Gastrocnemius medialis (tissue), 4 donors: Measurements from ENCODE around the gene THSD7A.

Experiments used
- CTCF ChIP-seq, 5 experiments: fragments of 450-650 bp in 3 of 5; fragments of 200-600 bp in 2 of 5; sonication (generic) in 2 of 5; IDR thresholded peaks in 4 of 5; conservative IDR thresholded peaks in 1 of 5; 1 replicate in 4 of 5; 2 replicates in 1 of 5; pipeline ENCODE4 v1.5.1; 2016 to 2019; ENCODE audit warnings: antibody characterized with exemption in 5 of 5, mild to moderate bottlenecking in 3 of 5, moderate library complexity in 3 of 5
- POLR2A ChIP-seq, 2 donors: fragments of 450-650 bp; IDR thresholded peaks; one replicate each; pipeline ENCODE4 v1.6.1; 2017; ENCODE audit warnings: antibody characterized with exemption in 2 of 2, mild to moderate bottlenecking in 2 of 2, moderate library complexity in 2 of 2

- TF ChIP-seq CTCF (IDR thresholded peaks at IDR 0.05 in 4 of 5, conservative IDR thresholded peaks at IDR 0.05 in 1 of 5) (no peak), POLR2A (IDR thresholded peaks at IDR 0.05) (no peak)
Observed at GRCh38 chr7:11726001-11726793, 105.8 kb downstream of the THSD7A start.
